Measurements from ENCODE around the gene ENPP3.
"Not testable (repeated sequence)": the region's sequence is repeated elsewhere in the genome, so short reads cannot be mapped to it uniquely, and the experiment has no call there.

ENPP3 gene

GRCh38 chr6:131733376-131734016 lies 96.4 kb downstream of the ENPP3 start:
- Mint-ChIP-seq H3K4me1 (no peaks in the 10 kb centered on the region), H3K9me3 (no peaks in the 10 kb centered on the region), H3K4me3 (no peak overlapping the region), H3K36me3 (ENCODE audit: insufficient read depth) (peaks cover 2% of the 10 kb centered on the region), H3K27ac (ENCODE audit: low read depth) (no peak overlapping the region), H3K27me3 (peaks cover 14% of the 10 kb centered on the region)
- ATAC-seq (replicated peaks; ENCODE audit: extremely low read depth, poor library complexity, severe bottlenecking) = no peak
- no peak for DNase-seq (ENCODE audit: low spot score in 2 of 2)

- H3K27me3 Mint-ChIP-seq = peaks cover 14% of the 10 kb centered on the region
- no peak overlapping the region for H3K4me3 Mint-ChIP-seq
- DNase-seq (ENCODE audit: low spot score in 2 of 2) = no peak
- peaks cover 2% of the 10 kb centered on the region for H3K36me3 Mint-ChIP-seq (ENCODE audit: insufficient read depth)
- no peaks in the 10 kb centered on the region for H3K9me3 Mint-ChIP-seq
- no peak overlapping the region for H3K27ac Mint-ChIP-seq (ENCODE audit: low read depth)
- H3K4me1 Mint-ChIP-seq = no peaks in the 10 kb centered on the region
- no peak for ATAC-seq (replicated peaks; ENCODE audit: extremely low read depth, poor library complexity, severe bottlenecking)
These were observed 99.0 kb downstream of the ENPP3 start for GRCh38 chr6:131736003-131736596.

- no peak overlapping the region for H3K27ac Mint-ChIP-seq (ENCODE audit: low read depth)
- H3K9me3 Mint-ChIP-seq = no peaks in the 10 kb centered on the region
- peaks cover 2% of the 10 kb centered on the region for H3K36me3 Mint-ChIP-seq (ENCODE audit: insufficient read depth)
- DNase-seq (ENCODE audit: low spot score in 2 of 2) (no peak), ATAC-seq (replicated peaks; ENCODE audit: extremely low read depth, poor library complexity, severe bottlenecking) (no peak)
- no peak overlapping the region for H3K4me3 Mint-ChIP-seq
- H3K4me1 Mint-ChIP-seq = no peaks in the 10 kb centered on the region
- peaks cover 14% of the 10 kb centered on the region for H3K27me3 Mint-ChIP-seq
These were observed 99.7 kb downstream of the ENPP3 start for GRCh38 chr6:131736811-131737210.

- no peak for ATAC-seq (replicated peaks; ENCODE audit: extremely low read depth, poor library complexity, severe bottlenecking)
- peaks cover 27% of the 10 kb centered on the region for H3K27me3 Mint-ChIP-seq
- no peak for DNase-seq (ENCODE audit: low spot score in 2 of 2)
- H3K36me3 Mint-ChIP-seq (ENCODE audit: insufficient read depth) = no peaks in the 10 kb centered on the region
- no peaks in the 10 kb centered on the region for H3K4me1 Mint-ChIP-seq
- H3K4me3 Mint-ChIP-seq = no peak overlapping the region
- H3K9me3 Mint-ChIP-seq = no peaks in the 10 kb centered on the region
- no peak overlapping the region for H3K27ac Mint-ChIP-seq (ENCODE audit: low read depth)
These were observed 102.0 kb downstream of the ENPP3 start for GRCh38 chr6:131739136-131739535.

- no peak for DNase-seq (ENCODE audit: low spot score in 2 of 2)
- Mint-ChIP-seq H3K36me3 (ENCODE audit: insufficient read depth) (no peaks in the 10 kb centered on the region), H3K27ac (ENCODE audit: low read depth) (no peak overlapping the region), H3K27me3 (peaks cover 27% of the 10 kb centered on the region), H3K4me1 (no peaks in the 10 kb centered on the region), H3K4me3 (no peak overlapping the region), H3K9me3 (no peaks in the 10 kb centered on the region)
- no peak for ATAC-seq (replicated peaks; ENCODE audit: extremely low read depth, poor library complexity, severe bottlenecking)
These were observed 103.1 kb downstream of the ENPP3 start for GRCh38 chr6:131740161-131740560.

- DNase-seq (ENCODE audit: low spot score in 2 of 2) (no peak), ATAC-seq (replicated peaks; ENCODE audit: extremely low read depth, poor library complexity, severe bottlenecking) (no peak)
- H3K4me3 Mint-ChIP-seq = no peak overlapping the region
- H3K27ac Mint-ChIP-seq (ENCODE audit: low read depth) = no peak overlapping the region
- no peaks in the 10 kb centered on the region for H3K36me3 Mint-ChIP-seq (ENCODE audit: insufficient read depth)
- H3K4me1 Mint-ChIP-seq = no peaks in the 10 kb centered on the region
- no peaks in the 10 kb centered on the region for H3K9me3 Mint-ChIP-seq
- peaks cover 17% of the 10 kb centered on the region for H3K27me3 Mint-ChIP-seq
These were observed 104.7 kb downstream of the ENPP3 start for GRCh38 chr6:131741688-131742393.

GRCh38 chr6:131744432-131745287 lies 107.6 kb downstream of the ENPP3 start:
- H3K36me3 Mint-ChIP-seq (ENCODE audit: insufficient read depth) = no peaks in the 10 kb centered on the region
- ATAC-seq (replicated peaks; ENCODE audit: extremely low read depth, poor library complexity, severe bottlenecking) (no peak), DNase-seq (ENCODE audit: low spot score in 2 of 2) (no peak)
- no peak overlapping the region for H3K27ac Mint-ChIP-seq (ENCODE audit: low read depth)
- no peaks in the 10 kb centered on the region for H3K9me3 Mint-ChIP-seq
- H3K27me3 Mint-ChIP-seq = peaks cover 13% of the 10 kb centered on the region
- H3K4me1 Mint-ChIP-seq = no peaks in the 10 kb centered on the region
- no peak overlapping the region for H3K4me3 Mint-ChIP-seq

- no peak for DNase-seq (ENCODE audit: low spot score in 2 of 2)
- Mint-ChIP-seq H3K9me3 (no peaks in the 10 kb centered on the region), H3K4me3 (no peak overlapping the region), H3K27ac (ENCODE audit: low read depth) (no peak overlapping the region), H3K36me3 (ENCODE audit: insufficient read depth) (no peaks in the 10 kb centered on the region), H3K4me1 (no peaks in the 10 kb centered on the region), H3K27me3 (peaks cover 13% of the 10 kb centered on the region)
- no peak for ATAC-seq (replicated peaks; ENCODE audit: extremely low read depth, poor library complexity, severe bottlenecking)
These were observed 108.4 kb downstream of the ENPP3 start for GRCh38 chr6:131745476-131745875.

DNA sequence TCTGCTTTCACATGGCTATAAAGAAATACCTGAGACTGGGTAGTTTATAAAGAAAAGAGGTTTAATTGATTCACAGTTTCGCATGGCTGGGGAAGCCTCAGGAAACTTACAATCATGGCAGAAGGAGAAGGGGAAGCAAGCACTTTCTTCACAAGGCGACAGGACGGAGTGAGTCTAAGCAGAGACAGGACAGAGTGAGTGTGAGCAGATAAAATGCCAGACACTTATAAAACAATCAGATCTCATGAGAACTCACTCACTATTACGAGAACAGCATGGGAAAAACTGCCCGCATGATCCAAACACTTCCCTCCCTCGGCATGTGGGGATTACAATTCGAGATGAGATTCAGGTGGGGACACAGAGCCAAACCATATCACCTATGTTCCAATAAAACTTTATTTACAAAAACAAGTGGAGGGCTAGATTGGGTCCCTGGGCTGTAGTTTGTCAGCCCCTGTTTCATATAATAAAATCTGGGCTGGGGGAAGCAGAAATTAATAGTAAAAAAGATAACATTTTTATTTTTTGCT lies 110.8 kb downstream of the ENPP3 start:
- H3K27ac Mint-ChIP-seq (ENCODE audit: low read depth) = no peak overlapping the region
- peaks cover 10% of the 10 kb centered on the region for H3K27me3 Mint-ChIP-seq
- ATAC-seq (replicated peaks; ENCODE audit: extremely low read depth, poor library complexity, severe bottlenecking) (no peak), DNase-seq (ENCODE audit: low spot score in 2 of 2) (no peak)
- H3K4me1 Mint-ChIP-seq = no peaks in the 10 kb centered on the region
- H3K9me3 Mint-ChIP-seq = no peaks in the 10 kb centered on the region
- no peak overlapping the region for H3K4me3 Mint-ChIP-seq
- no peaks in the 10 kb centered on the region for H3K36me3 Mint-ChIP-seq (ENCODE audit: insufficient read depth)

GRCh38 chr6:131749023-131749422 lies 111.9 kb downstream of the ENPP3 start:
- H3K4me1 Mint-ChIP-seq = no peaks in the 10 kb centered on the region
- no peak overlapping the region for H3K27ac Mint-ChIP-seq (ENCODE audit: low read depth)
- ATAC-seq (replicated peaks; ENCODE audit: extremely low read depth, poor library complexity, severe bottlenecking) (no peak), DNase-seq (ENCODE audit: low spot score in 2 of 2) (no peak)
- H3K9me3 Mint-ChIP-seq = no peaks in the 10 kb centered on the region
- H3K36me3 Mint-ChIP-seq (ENCODE audit: insufficient read depth) = no peaks in the 10 kb centered on the region
- peaks cover 15% of the 10 kb centered on the region for H3K27me3 Mint-ChIP-seq
- no peak overlapping the region for H3K4me3 Mint-ChIP-seq

- H3K4me1 Mint-ChIP-seq; H3K27ac Mint-ChIP-seq (ENCODE audit: low read depth); H3K36me3 Mint-ChIP-seq (ENCODE audit: insufficient read depth); ATAC-seq (replicated peaks; ENCODE audit: extremely low read depth, poor library complexity, severe bottlenecking); H3K9me3 Mint-ChIP-seq; H3K4me3 Mint-ChIP-seq; DNase-seq (ENCODE audit: low spot score in 2 of 2): not testable (repeated sequence)
- H3K27me3 Mint-ChIP-seq = peaks cover 36% of the 10 kb centered on the region
These were observed 114.1 kb downstream of the ENPP3 start for GRCh38 chr6:131751012-131751715.

- H3K4me3 Mint-ChIP-seq = no peak overlapping the region
- no peaks in the 10 kb centered on the region for H3K36me3 Mint-ChIP-seq (ENCODE audit: insufficient read depth)
- H3K27me3 Mint-ChIP-seq = peaks cover 58% of the 10 kb centered on the region
- H3K27ac Mint-ChIP-seq (ENCODE audit: low read depth) = no peak overlapping the region
- H3K4me1 Mint-ChIP-seq = no peaks in the 10 kb centered on the region
- no peak for DNase-seq (ENCODE audit: low spot score in 2 of 2)
- no peak for ATAC-seq (replicated peaks; ENCODE audit: extremely low read depth, poor library complexity, severe bottlenecking)
- H3K9me3 Mint-ChIP-seq = no peaks in the 10 kb centered on the region
These were observed 117.0 kb downstream of the ENPP3 start for GRCh38 chr6:131754088-131754487.

All from central memory CD8-positive, alpha-beta T cell (primary cell).